Hepatocyte (in vitro differentiated cells): ENCODE results near the gene FERMT1. TPM values are rescaled to one million over a fixed set of nuclear protein-coding genes. Genes with fewer than 3 reads are reported as not detected.

ENCODE experiments used
- DNase-seq: peaks from one replicate; pipeline ENCODE4 v3.0.0-alpha.2; 2016; ENCODE audit warnings: low spot score
- H2AFZ ChIP-seq: fragments of 200-600 bp; sonication (generic); 2 replicates; pipeline ENCODE4 v1.6.0; 2016; ENCODE audit warnings: antibody characterized with exemption, mild to moderate bottlenecking
- H3K27ac ChIP-seq: fragments of 200-600 bp; sonication (generic); 2 replicates; pipeline ENCODE4 v1.5.1; 2016; ENCODE audit warnings: mild to moderate bottlenecking
- H3K27me3 ChIP-seq: fragments of 200-600 bp; sonication (generic); 2 replicates; pipeline ENCODE4 v1.6.1; 2016
- H3K36me3 ChIP-seq: fragments of 200-600 bp; sonication (generic); replicated peaks from 2 replicates; pipeline ENCODE4 v1.5.1; 2016; ENCODE audit warnings: low read depth; ENCODE audit not compliant: insufficient read depth
- H3K4me1 ChIP-seq: fragments of 200-600 bp; sonication (generic); 2 replicates; pipeline ENCODE4 v1.5.1; 2016; ENCODE audit warnings: mild to moderate bottlenecking, moderate library complexity; ENCODE audit not compliant: insufficient read depth
- H3K4me2 ChIP-seq: fragments of 200-600 bp; sonication (generic); 2 replicates; pipeline ENCODE4 v1.6.0; 2016
- H3K4me3 ChIP-seq: fragments of 200-600 bp; sonication (generic); 2 replicates; pipeline ENCODE4 v1.5.1; 2016; ENCODE audit warnings: mild to moderate bottlenecking
- H3K79me2 ChIP-seq: fragments of 200-600 bp; sonication (generic); 2 replicates; pipeline ENCODE4 v1.6.0; 2017; ENCODE audit warnings: mild to moderate bottlenecking
- H3K9me2 ChIP-seq: fragments of 200-600 bp; sonication (generic); replicated peaks from 2 replicates; pipeline ENCODE4 v1.6.0; 2017; ENCODE audit warnings: mild to moderate bottlenecking; ENCODE audit not compliant: insufficient read depth
- H3K9me3 ChIP-seq: fragments of 200-600 bp; sonication (generic); 2 replicates; pipeline ENCODE4 v1.5.1; 2016; ENCODE audit warnings: low read depth, mild to moderate bottlenecking
- H4K20me1 ChIP-seq: fragments of 200-600 bp; sonication (generic); 2 replicates; pipeline ENCODE4 v1.6.0; 2016; ENCODE audit warnings: mild to moderate bottlenecking; ENCODE audit not compliant: insufficient read depth, poor library complexity, severe bottlenecking
- EZH2 ChIP-seq: fragments of 200-600 bp; sonication (generic); IDR thresholded peaks from 2 replicates; pipeline ENCODE4 v1.6.1; 2016; ENCODE audit warnings: antibody characterized with exemption, mild to moderate bottlenecking, borderline replicate concordance
- EZH2phosphoT487 ChIP-seq: fragments of 200-600 bp; sonication (generic); IDR thresholded peaks from one replicate; pipeline ENCODE4 v1.6.1; 2018; ENCODE audit warnings: antibody characterized with exemption, mild to moderate bottlenecking, low read depth, moderate library complexity; ENCODE audit not compliant: unreplicated experiment, severe bottlenecking
- WGBS: methylation state at CpG from one replicate; pipeline ENCODE4 v1.1.6; 2016; ENCODE audit warnings: low lambda C conversion rate; ENCODE audit errors: missing lambda C conversion rate; 5-methylcytosine and 5-hydroxymethylcytosine counted together
- polyA plus RNA-seq: library from polyadenylated mRNA; unstranded; fragments of >200 nt; fragmentation: Nextera tagmentation; extraction: Ambion mirVana; gene quantifications from 2 replicates; pipeline ENCODE4 v1.2.1, GENCODE V29; 2016
- total RNA-seq: library from RNA; depleted of rRNA; stranded (reverse); fragments of >200 nt; gene quantifications from 2 replicates; pipeline ENCODE4 v1.2.3, GENCODE V29; 2014
- TF ChIP-seq, protein P1 (sequence below): fragments of 200-600 bp; sonication (generic); IDR thresholded peaks from 2 replicates; pipeline ENCODE4 v1.5.1; 2016; ENCODE audit warnings: antibody characterized with exemption, mild to moderate bottlenecking; ENCODE audit not compliant: poor library complexity

Gene FERMT1
- total and polyA plus RNA-seq, 2 experiments from 2014 or later, result 3.4 to 13.9 TPM

DNA sequence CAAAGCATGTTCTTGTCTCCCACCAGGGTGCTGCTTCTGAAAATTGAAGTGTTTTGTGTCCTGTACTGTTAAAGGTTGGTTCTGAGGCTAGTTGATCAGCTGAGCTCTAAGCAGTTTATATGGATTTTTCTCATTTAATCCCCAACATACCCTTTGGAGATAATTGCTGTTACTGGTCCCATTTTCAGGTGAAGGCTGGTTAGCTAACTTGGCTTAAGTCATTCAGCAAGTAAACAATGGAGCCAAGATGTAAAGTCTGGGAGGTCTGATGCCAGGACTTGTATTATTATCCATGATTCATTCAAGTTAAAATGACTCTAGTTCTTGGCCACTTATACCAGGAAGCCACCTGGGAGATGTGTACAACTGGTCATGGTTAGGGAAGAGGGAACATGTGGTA, 42.5 kb upstream of the FERMT1 start:
- no peak overlapping the region for H3K4me2 ChIP-seq
- DNase-seq, result no peak
- no peaks in the 10 kb centered on the region for H3K27me3 ChIP-seq
- H3K9me2 ChIP-seq, result no peaks in the 10 kb centered on the region
- H3K36me3 ChIP-seq, result no peaks in the 10 kb centered on the region
- no peaks in the 10 kb centered on the region for H3K4me1 ChIP-seq
- H4K20me1 ChIP-seq, result no peaks in the 10 kb centered on the region
- H3K79me2 ChIP-seq, result no peaks in the 10 kb centered on the region
- no peak overlapping the region for H2AFZ ChIP-seq
- H3K4me3 ChIP-seq, result no peak overlapping the region
- no peak overlapping the region for H3K27ac ChIP-seq
- TF ChIP-seq EZH2 (no peak), EZH2phosphoT487 (no peak)
- TF ChIP-seq, protein P1, sequence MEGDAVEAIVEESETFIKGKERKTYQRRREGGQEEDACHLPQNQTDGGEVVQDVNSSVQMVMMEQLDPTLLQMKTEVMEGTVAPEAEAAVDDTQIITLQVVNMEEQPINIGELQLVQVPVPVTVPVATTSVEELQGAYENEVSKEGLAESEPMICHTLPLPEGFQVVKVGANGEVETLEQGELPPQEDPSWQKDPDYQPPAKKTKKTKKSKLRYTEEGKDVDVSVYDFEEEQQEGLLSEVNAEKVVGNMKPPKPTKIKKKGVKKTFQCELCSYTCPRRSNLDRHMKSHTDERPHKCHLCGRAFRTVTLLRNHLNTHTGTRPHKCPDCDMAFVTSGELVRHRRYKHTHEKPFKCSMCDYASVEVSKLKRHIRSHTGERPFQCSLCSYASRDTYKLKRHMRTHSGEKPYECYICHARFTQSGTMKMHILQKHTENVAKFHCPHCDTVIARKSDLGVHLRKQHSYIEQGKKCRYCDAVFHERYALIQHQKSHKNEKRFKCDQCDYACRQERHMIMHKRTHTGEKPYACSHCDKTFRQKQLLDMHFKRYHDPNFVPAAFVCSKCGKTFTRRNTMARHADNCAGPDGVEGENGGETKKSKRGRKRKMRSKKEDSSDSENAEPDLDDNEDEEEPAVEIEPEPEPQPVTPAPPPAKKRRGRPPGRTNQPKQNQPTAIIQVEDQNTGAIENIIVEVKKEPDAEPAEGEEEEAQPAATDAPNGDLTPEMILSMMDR, result no peak
- no peaks in the 10 kb centered on the region for H3K9me3 ChIP-seq

DNA sequence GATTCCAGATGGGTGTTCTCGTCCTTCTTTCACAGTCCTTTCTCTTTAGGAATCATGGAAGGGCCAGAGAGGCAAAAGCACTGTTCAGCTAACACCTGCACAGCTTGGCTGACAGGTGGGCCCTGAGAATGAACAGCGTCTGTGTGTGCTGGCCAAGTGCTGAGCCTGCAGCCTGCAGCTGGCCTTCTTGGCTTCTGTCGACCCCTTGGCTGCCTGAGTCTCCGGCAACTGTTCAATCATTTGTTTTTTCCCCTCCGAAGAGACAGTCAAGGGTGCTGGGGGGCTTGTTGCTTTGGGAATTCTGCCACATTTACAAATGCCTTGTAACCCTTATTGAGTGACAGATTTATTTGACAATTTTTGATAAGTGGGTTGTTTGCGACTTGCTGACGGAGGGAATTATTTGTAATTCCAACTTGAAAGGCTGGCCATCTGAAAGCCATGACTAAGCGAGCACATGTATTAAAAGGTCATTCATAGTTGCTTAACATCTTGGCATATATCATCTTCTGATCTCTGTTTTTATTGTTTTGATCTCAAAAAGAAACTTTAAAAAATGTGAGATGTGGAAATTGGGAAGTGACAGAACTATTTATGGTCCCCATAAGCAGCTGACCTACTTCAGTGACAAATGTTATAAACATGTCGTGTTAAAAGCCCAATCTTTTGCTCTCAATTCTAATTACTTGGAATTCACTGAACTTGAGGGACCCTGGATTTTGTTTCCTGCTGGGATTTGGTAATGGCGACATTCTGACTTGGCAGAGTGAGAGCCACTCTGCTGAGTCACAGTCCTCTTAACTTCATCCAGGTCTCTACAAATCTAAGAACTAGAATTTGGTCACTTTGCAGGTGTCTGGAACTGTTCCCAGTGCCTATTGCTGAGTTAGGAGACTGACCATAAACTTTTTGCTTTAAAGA, 41.9 kb upstream of the FERMT1 start:
- H3K36me3 ChIP-seq, result no peaks in the 10 kb centered on the region
- TF ChIP-seq EZH2phosphoT487 (no peak), EZH2 (no peak)
- TF ChIP-seq, protein P1, result no peak
- no peak overlapping the region for H3K4me2 ChIP-seq
- WGBS, result 53% methylated on average over 10 of the region's 10 CpGs
- no peak overlapping the region for H3K27ac ChIP-seq
- no peaks in the 10 kb centered on the region for H3K27me3 ChIP-seq
- no peaks in the 10 kb centered on the region for H3K4me1 ChIP-seq
- no peaks in the 10 kb centered on the region for H3K9me2 ChIP-seq
- no peak for DNase-seq
- no peaks in the 10 kb centered on the region for H3K9me3 ChIP-seq
- H3K79me2 ChIP-seq, result no peaks in the 10 kb centered on the region
- no peaks in the 10 kb centered on the region for H4K20me1 ChIP-seq
- H3K4me3 ChIP-seq, result no peak overlapping the region
- H2AFZ ChIP-seq, result no peak overlapping the region

DNA sequence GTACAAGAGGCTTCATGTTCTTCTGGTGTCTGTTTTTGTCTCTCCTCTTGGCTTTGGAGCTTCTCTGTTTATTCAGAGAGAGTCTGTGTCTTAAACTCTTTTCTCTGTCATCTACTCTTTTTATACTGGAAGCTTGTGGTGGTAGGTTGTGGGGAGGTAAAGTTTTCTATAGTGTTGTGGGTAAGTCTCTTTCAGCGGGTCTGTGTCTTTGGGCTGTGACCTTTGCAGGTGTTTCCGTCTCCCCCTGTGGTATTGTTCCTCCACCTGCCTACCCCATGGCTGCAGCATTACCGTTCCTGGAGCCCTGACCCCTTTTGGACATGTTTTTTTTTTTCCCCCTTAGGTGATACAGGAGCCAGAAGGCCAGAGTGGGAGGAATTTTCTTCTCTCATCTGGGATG, 37.9 kb upstream of the FERMT1 start:
- Histone ChIP-seq H3K4me1 (no peaks in the 10 kb centered on the region), H4K20me1 (no peaks in the 10 kb centered on the region), H3K4me2 (no peak overlapping the region), H3K9me2 (no peaks in the 10 kb centered on the region), H2AFZ (no peak overlapping the region), H3K27me3 (no peaks in the 10 kb centered on the region), H3K27ac (no peak overlapping the region), H3K9me3 (peaks cover 6% of the 10 kb centered on the region), H3K4me3 (no peak overlapping the region), H3K36me3 (no peaks in the 10 kb centered on the region), H3K79me2 (no peaks in the 10 kb centered on the region)
- no peak for DNase-seq
- TF ChIP-seq, protein P1, result no peak
- TF ChIP-seq EZH2, result no peak
- TF ChIP-seq EZH2phosphoT487, result no peak
- 98% methylated on average over 3 of the region's 3 CpGs for WGBS
